ENCODE measurements around the gene RHOD. TPM values are rescaled to one million over a fixed set of nuclear protein-coding genes. Genes with fewer than 3 reads are reported as not detected.

The RHOD gene
- total RNA-seq, 2 donors from 2014 or later: 17.1 to 18.1 TPM

GRCh38 chr11:67082071-67082791, 25.6 kb downstream of the RHOD start:
- no peaks in the 10 kb centered on the region for H3K9me3 Mint-ChIP-seq
- Histone ChIP-seq H3K9ac (ENCODE audit: extremely low read depth, low read length, poor library complexity, severe bottlenecking) (no peak overlapping the region), H3K4me1 (ENCODE audit: control insufficient read depth, insufficient read depth, low read length) (no peaks in the 10 kb centered on the region), H3K4me3 (ENCODE audit: low read length) (no peak overlapping the region), H3K27ac (ENCODE audit: low read depth, low read length) (no peak overlapping the region), H3K9me3 (ENCODE audit: control insufficient read depth, low read length) (no peaks in the 10 kb centered on the region), H3K27me3 (ENCODE audit: control insufficient read depth, insufficient read depth, low read length, poor library complexity, severe bottlenecking) (no peaks in the 10 kb centered on the region), H3K36me3 (ENCODE audit: control insufficient read depth, insufficient read depth, low read length) (no peaks in the 10 kb centered on the region)
- WGBS, 2 experiments (ENCODE audit: insufficient coverage in 1 of 2, insufficient read length in 1 of 2): 56 to 57% methylated on average over 14 to 20 of the region's 20 CpGs
- H3K36me3 Mint-ChIP-seq (ENCODE audit: low read depth): no peaks in the 10 kb centered on the region
- no peak overlapping the region for H3K27ac Mint-ChIP-seq
- peaks cover 8% of the 10 kb centered on the region for H3K4me1 Mint-ChIP-seq
- peak; percentile 86 for DNase-seq
- H3K27me3 Mint-ChIP-seq (ENCODE audit: insufficient read depth): peaks cover 2% of the 10 kb centered on the region
- H3K4me3 Mint-ChIP-seq: peak overlapping the region; percentile 30
- no peak for TF ChIP-seq CTCF (conservative IDR thresholded peaks at IDR 0.05)

DNA sequence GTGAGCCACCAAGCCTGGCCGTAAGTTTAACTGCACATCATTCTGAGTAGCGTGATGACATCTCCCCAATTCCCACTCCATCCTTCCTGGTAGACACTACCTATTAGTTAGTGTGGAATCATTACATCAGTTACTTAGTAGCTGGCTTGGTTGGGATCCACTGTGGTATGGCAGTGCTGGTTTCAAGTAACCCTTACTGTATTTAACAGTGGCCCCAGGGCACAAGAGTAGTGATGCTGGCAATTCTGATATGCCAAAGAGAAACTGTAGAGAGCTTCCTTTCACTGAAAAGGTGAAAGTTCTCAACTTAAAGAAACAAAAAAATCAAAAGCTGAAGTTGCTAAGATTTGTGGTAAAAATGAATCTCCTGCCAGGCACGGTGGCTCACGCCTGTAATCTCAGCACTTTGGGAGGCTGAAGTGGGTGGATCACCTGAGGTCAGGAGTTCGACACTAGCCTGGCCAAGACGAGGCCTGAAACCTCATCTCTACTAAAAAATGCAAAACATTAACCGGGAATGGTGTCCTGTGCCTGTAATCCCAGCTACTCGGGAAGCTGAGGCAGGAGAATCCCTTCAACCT, 27.2 kb downstream of the RHOD start:
- no peak overlapping the region for H3K9ac ChIP-seq (ENCODE audit: extremely low read depth, low read length, poor library complexity, severe bottlenecking)
- H3K36me3 Mint-ChIP-seq (ENCODE audit: low read depth): no peaks in the 10 kb centered on the region
- no peaks in the 10 kb centered on the region for H3K9me3 Mint-ChIP-seq
- H3K27ac ChIP-seq (ENCODE audit: low read depth, low read length): no peak overlapping the region
- no peak overlapping the region for H3K4me3 ChIP-seq (ENCODE audit: low read length)
- no peak overlapping the region for H3K4me3 Mint-ChIP-seq
- peaks cover 2% of the 10 kb centered on the region for H3K27me3 Mint-ChIP-seq (ENCODE audit: insufficient read depth)
- H3K4me1 Mint-ChIP-seq: peaks cover 8% of the 10 kb centered on the region
- H3K27me3 ChIP-seq (ENCODE audit: control insufficient read depth, insufficient read depth, low read length, poor library complexity, severe bottlenecking): no peaks in the 10 kb centered on the region
- no peaks in the 10 kb centered on the region for H3K9me3 ChIP-seq (ENCODE audit: control insufficient read depth, low read length)
- 89 to 96% methylated on average over 7 to 8 of the region's 8 CpGs for WGBS, 2 experiments (ENCODE audit: insufficient coverage in 1 of 2, insufficient read length in 1 of 2)
- H3K27ac Mint-ChIP-seq: no peak overlapping the region
- no peaks in the 10 kb centered on the region for H3K4me1 ChIP-seq (ENCODE audit: control insufficient read depth, insufficient read depth, low read length)
- no peaks in the 10 kb centered on the region for H3K36me3 ChIP-seq (ENCODE audit: control insufficient read depth, insufficient read depth, low read length)
- no peak for TF ChIP-seq CTCF (conservative IDR thresholded peaks at IDR 0.05)
- no peak for DNase-seq

DNA sequence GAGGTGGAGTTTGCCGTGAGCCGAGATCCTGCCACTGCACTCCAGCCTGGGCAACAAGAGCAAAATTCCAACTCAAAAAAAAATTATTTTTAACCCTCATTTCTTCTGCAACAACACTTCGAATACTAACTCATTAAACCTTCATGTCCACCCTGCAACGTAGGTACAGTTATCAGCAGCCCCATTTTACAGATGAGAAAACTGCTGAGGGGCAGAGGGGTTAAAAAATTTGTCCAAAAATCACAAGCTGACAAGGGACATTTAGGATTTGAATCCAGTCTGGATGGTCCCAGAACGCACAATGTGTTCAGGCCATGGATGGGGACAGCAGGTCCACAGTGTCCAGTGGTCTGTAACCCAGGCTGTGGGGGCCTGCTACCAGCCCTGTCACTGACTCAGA, 29.0 kb downstream of the RHOD start:
- H3K27me3 ChIP-seq (ENCODE audit: control insufficient read depth, insufficient read depth, low read length, poor library complexity, severe bottlenecking): no peaks in the 10 kb centered on the region
- no peaks in the 10 kb centered on the region for H3K4me1 ChIP-seq (ENCODE audit: control insufficient read depth, insufficient read depth, low read length)
- TF ChIP-seq CTCF (conservative IDR thresholded peaks at IDR 0.05): no peak
- H3K9me3 ChIP-seq (ENCODE audit: control insufficient read depth, low read length): no peaks in the 10 kb centered on the region
- H3K36me3 ChIP-seq (ENCODE audit: control insufficient read depth, insufficient read depth, low read length): no peaks in the 10 kb centered on the region
- H3K9me3 Mint-ChIP-seq: no peaks in the 10 kb centered on the region
- DNase-seq: no peak
- peaks cover 8% of the 10 kb centered on the region for H3K4me1 Mint-ChIP-seq
- H3K27me3 Mint-ChIP-seq (ENCODE audit: insufficient read depth): peaks cover 2% of the 10 kb centered on the region
- no peak overlapping the region for H3K27ac Mint-ChIP-seq
- no peak overlapping the region for H3K9ac ChIP-seq (ENCODE audit: extremely low read depth, low read length, poor library complexity, severe bottlenecking)
- H3K4me3 Mint-ChIP-seq: no peak overlapping the region
- no peak overlapping the region for H3K27ac ChIP-seq (ENCODE audit: low read depth, low read length)
- H3K4me3 ChIP-seq (ENCODE audit: low read length): no peak overlapping the region
- H3K36me3 Mint-ChIP-seq (ENCODE audit: low read depth): no peaks in the 10 kb centered on the region
- WGBS, 2 experiments (ENCODE audit: insufficient coverage in 1 of 2, insufficient read length in 1 of 2): 93 to 100% methylated on average over 5 of the region's 5 CpGs
